ENCODE measurements around the gene GALC. TPM values are rescaled to one million over a fixed set of nuclear protein-coding genes. Genes with fewer than 3 reads are reported as not detected.

Gene GALC
- polyA plus RNA-seq, 1 donor from 2014 or later: 42.6 TPM

DNA sequence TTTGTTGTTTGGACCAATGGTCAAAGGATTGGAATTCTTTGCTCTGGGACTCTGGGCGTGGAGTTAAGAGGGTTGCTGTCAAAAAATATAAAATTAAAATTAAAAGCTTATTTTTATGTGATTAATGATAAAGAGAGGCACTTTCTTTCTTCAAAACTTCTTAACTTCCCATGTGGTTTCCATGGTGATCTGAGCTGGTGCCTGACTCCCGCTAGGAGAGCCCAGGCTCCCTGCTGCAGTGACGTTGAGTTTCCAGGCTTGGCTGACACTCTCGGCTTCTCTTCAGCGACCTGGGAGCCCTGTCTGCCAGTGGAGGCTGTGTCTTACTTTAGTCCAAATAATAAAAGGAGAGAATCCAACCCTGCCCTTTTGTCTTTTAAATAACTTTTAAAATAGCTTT is 84.4 kb downstream of the GALC start:
- no peaks in the 10 kb centered on the region for H4K20me1 ChIP-seq (ENCODE audit: insufficient read depth)
- no peak overlapping the region for H3K4me2 ChIP-seq (ENCODE audit: low read length)
- H3K9me3 ChIP-seq (ENCODE audit: low read length): no peaks in the 10 kb centered on the region
- TF ChIP-seq EP300 (conservative IDR thresholded peaks at IDR 0.05; ENCODE audit: poor library complexity, severe bottlenecking) (no peak), SMC3 (conservative IDR thresholded peaks at IDR 0.05; ENCODE audit: poor library complexity) (no peak), RAD21 (conservative IDR thresholded peaks at IDR 0.05) (no peak), EZH2 (IDR thresholded peaks at IDR 0.05; ENCODE audit: borderline replicate concordance, insufficient read depth, low read length, poor library complexity, severe bottlenecking) (no peak), MXI1 (conservative IDR thresholded peaks at IDR 0.05; ENCODE audit: poor library complexity, severe bottlenecking) (no peak), TAF1 (IDR thresholded peaks at IDR 0.05; ENCODE audit: low read depth) (no peak), POLR2AphosphoS5 (IDR thresholded peaks at IDR 0.05) (no peak)
- TF ChIP-seq, protein P1, sequence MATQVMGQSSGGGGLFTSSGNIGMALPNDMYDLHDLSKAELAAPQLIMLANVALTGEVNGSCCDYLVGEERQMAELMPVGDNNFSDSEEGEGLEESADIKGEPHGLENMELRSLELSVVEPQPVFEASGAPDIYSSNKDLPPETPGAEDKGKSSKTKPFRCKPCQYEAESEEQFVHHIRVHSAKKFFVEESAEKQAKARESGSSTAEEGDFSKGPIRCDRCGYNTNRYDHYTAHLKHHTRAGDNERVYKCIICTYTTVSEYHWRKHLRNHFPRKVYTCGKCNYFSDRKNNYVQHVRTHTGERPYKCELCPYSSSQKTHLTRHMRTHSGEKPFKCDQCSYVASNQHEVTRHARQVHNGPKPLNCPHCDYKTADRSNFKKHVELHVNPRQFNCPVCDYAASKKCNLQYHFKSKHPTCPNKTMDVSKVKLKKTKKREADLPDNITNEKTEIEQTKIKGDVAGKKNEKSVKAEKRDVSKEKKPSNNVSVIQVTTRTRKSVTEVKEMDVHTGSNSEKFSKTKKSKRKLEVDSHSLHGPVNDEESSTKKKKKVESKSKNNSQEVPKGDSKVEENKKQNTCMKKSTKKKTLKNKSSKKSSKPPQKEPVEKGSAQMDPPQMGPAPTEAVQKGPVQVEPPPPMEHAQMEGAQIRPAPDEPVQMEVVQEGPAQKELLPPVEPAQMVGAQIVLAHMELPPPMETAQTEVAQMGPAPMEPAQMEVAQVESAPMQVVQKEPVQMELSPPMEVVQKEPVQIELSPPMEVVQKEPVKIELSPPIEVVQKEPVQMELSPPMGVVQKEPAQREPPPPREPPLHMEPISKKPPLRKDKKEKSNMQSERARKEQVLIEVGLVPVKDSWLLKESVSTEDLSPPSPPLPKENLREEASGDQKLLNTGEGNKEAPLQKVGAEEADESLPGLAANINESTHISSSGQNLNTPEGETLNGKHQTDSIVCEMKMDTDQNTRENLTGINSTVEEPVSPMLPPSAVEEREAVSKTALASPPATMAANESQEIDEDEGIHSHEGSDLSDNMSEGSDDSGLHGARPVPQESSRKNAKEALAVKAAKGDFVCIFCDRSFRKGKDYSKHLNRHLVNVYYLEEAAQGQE (IDR thresholded peaks at IDR 0.05; ENCODE audit: borderline replicate concordance): no peak
- TF ChIP-seq, protein P2, sequence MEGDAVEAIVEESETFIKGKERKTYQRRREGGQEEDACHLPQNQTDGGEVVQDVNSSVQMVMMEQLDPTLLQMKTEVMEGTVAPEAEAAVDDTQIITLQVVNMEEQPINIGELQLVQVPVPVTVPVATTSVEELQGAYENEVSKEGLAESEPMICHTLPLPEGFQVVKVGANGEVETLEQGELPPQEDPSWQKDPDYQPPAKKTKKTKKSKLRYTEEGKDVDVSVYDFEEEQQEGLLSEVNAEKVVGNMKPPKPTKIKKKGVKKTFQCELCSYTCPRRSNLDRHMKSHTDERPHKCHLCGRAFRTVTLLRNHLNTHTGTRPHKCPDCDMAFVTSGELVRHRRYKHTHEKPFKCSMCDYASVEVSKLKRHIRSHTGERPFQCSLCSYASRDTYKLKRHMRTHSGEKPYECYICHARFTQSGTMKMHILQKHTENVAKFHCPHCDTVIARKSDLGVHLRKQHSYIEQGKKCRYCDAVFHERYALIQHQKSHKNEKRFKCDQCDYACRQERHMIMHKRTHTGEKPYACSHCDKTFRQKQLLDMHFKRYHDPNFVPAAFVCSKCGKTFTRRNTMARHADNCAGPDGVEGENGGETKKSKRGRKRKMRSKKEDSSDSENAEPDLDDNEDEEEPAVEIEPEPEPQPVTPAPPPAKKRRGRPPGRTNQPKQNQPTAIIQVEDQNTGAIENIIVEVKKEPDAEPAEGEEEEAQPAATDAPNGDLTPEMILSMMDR (IDR thresholded peaks at IDR 0.05; ENCODE audit: poor library complexity, severe bottlenecking): no peak
- H3K9ac ChIP-seq (ENCODE audit: low read length): no peak overlapping the region
- H3K4me3 ChIP-seq (ENCODE audit: low read length): no peak overlapping the region
- H3K27ac ChIP-seq (ENCODE audit: low read length): no peak overlapping the region
- H3K9me2 ChIP-seq (ENCODE audit: insufficient read depth, low read length): no peaks in the 10 kb centered on the region
- no peak overlapping the region for H2AFZ ChIP-seq (ENCODE audit: low read depth, low read length)
- H3F3A ChIP-seq (ENCODE audit: insufficient read depth, low read length, poor library complexity, severe bottlenecking): no peaks in the 10 kb centered on the region
- H3K79me2 ChIP-seq (replicated peaks; ENCODE audit: insufficient read depth, low read length): no peaks in the 10 kb centered on the region
- no peaks in the 10 kb centered on the region for H3K36me3 ChIP-seq (ENCODE audit: insufficient read depth, low read length)
- H3K27me3 ChIP-seq (ENCODE audit: insufficient read depth, low read depth, low read length): no peaks in the 10 kb centered on the region

- Histone ChIP-seq H2AFZ (ENCODE audit: low read depth, low read length) (no peak overlapping the region), H3K9me3 (ENCODE audit: low read length) (peaks cover 4% of the 10 kb centered on the region)
- TF ChIP-seq TAF1 (IDR thresholded peaks at IDR 0.05; ENCODE audit: low read depth) (no peak), RAD21 (conservative IDR thresholded peaks at IDR 0.05) (no peak), EZH2 (IDR thresholded peaks at IDR 0.05; ENCODE audit: borderline replicate concordance, insufficient read depth, low read length, poor library complexity, severe bottlenecking) (no peak), EP300 (conservative IDR thresholded peaks at IDR 0.05; ENCODE audit: poor library complexity, severe bottlenecking) (no peak), SMC3 (conservative IDR thresholded peaks at IDR 0.05; ENCODE audit: poor library complexity) (no peak), MXI1 (conservative IDR thresholded peaks at IDR 0.05; ENCODE audit: poor library complexity, severe bottlenecking) (no peak), POLR2AphosphoS5 (IDR thresholded peaks at IDR 0.05) (no peak)
- TF ChIP-seq, protein P2 (IDR thresholded peaks at IDR 0.05; ENCODE audit: poor library complexity, severe bottlenecking): no peak
- TF ChIP-seq, protein P1 (IDR thresholded peaks at IDR 0.05; ENCODE audit: borderline replicate concordance): no peak
Measured at GRCh38 chr14:87901652-87902051, 91.3 kb downstream of the GALC start.

More at GRCh38 chr14:87901652-87902051, 91.3 kb downstream of the GALC start:
- Histone ChIP-seq H4K20me1 (ENCODE audit: insufficient read depth) (no peaks in the 10 kb centered on the region), H3K9ac (ENCODE audit: low read length) (no peak overlapping the region), H3K27ac (ENCODE audit: low read length) (no peak overlapping the region), H3F3A (ENCODE audit: insufficient read depth, low read length, poor library complexity, severe bottlenecking) (no peaks in the 10 kb centered on the region), H3K27me3 (ENCODE audit: insufficient read depth, low read depth, low read length) (no peaks in the 10 kb centered on the region), H3K79me2 (replicated peaks; ENCODE audit: insufficient read depth, low read length) (no peaks in the 10 kb centered on the region), H3K4me2 (ENCODE audit: low read length) (no peak overlapping the region), H3K36me3 (ENCODE audit: insufficient read depth, low read length) (no peaks in the 10 kb centered on the region), H3K9me2 (ENCODE audit: insufficient read depth, low read length) (no peaks in the 10 kb centered on the region), H3K4me3 (ENCODE audit: low read length) (no peak overlapping the region)
